Endodermal cell (in vitro differentiated cells): ENCODE data around the gene CHKB. TPM values are rescaled to one million over a fixed set of nuclear protein-coding genes. Genes with fewer than 3 reads are reported as not detected.

Experiments used
- DNase-seq: peaks from one replicate; pipeline ENCODE4 v3.0.0-alpha.2; 2017
- H3K27ac ChIP-seq: 2 replicates; pipeline ENCODE4 v1.5.1; 2013; ENCODE audit warnings: mild to moderate bottlenecking, low read depth, low read length, moderate library complexity
- H3K27me3 ChIP-seq: 2 replicates; pipeline ENCODE4 v1.6.1; 2013; ENCODE audit warnings: mild to moderate bottlenecking, low read length, moderate library complexity; ENCODE audit not compliant: insufficient read depth, control insufficient read depth, poor library complexity, severe bottlenecking
- H3K36me3 ChIP-seq: 2 replicates; pipeline ENCODE4 v1.7.0; 2013; ENCODE audit warnings: mild to moderate bottlenecking, low read length, moderate library complexity; ENCODE audit not compliant: control insufficient read depth, insufficient read depth
- H3K4me1 ChIP-seq: one replicate; pipeline ENCODE4 v1.7.0; 2013; ENCODE audit warnings: low read length; ENCODE audit not compliant: control insufficient read depth, insufficient read depth
- H3K4me3 ChIP-seq: 2 replicates; pipeline ENCODE4 v1.5.1; 2013; ENCODE audit warnings: mild to moderate bottlenecking, low read length, moderate library complexity
- H3K9ac ChIP-seq: 2 replicates; pipeline ENCODE4 v1.6.1; 2013; ENCODE audit warnings: mild to moderate bottlenecking, low read length, moderate library complexity; ENCODE audit not compliant: poor library complexity, severe bottlenecking; ENCODE audit errors: extremely low read depth
- H3K9me3 ChIP-seq: 2 replicates; pipeline ENCODE4 v1.6.1; 2013; ENCODE audit warnings: mild to moderate bottlenecking, low read length, moderate library complexity; ENCODE audit not compliant: control insufficient read depth
- H3K27ac Mint-ChIP-seq: 2 replicates; pipeline ENCODE4 v1.8.0; 2020; ENCODE audit warnings: mixed read lengths
- H3K27me3 Mint-ChIP-seq: 2 replicates; pipeline ENCODE4 v1.8.0; 2021; ENCODE audit warnings: mild to moderate bottlenecking, mixed read lengths; ENCODE audit not compliant: insufficient read depth
- H3K36me3 Mint-ChIP-seq: 2 replicates; pipeline ENCODE4 v1.8.0; 2020; ENCODE audit warnings: low read depth, mixed read lengths
- H3K4me1 Mint-ChIP-seq: 2 replicates; pipeline ENCODE4 v1.8.0; 2020; ENCODE audit warnings: mixed read lengths
- H3K4me3 Mint-ChIP-seq: 2 replicates; pipeline ENCODE4 v1.8.0; 2020; ENCODE audit warnings: mild to moderate bottlenecking, moderate library complexity, mixed read lengths
- H3K9me3 Mint-ChIP-seq: 2 replicates; pipeline ENCODE4 v1.8.0; 2020; ENCODE audit warnings: mild to moderate bottlenecking, mixed read lengths
- WGBS, 2 experiments: methylation state at CpG; one replicate each; pipeline versions ENCODE4 v1.1.5 to v1.1.7; 2013; ENCODE audit warnings: missing lambda C conversion rate in 2 of 2, mixed read lengths in 1 of 2; ENCODE audit not compliant: insufficient coverage in 1 of 2, insufficient read length in 1 of 2; 5-methylcytosine and 5-hydroxymethylcytosine counted together
- long read RNA-seq, 4 experiments: library from polyadenylated mRNA in 2 of 4; library from RNA in 1 of 4; library from capped mRNA in 1 of 4; stranded (forward) in 3 of 4; unstranded in 1 of 4; transcript quantifications; one replicate each; pipeline ENCODE4 v2.0.0, GENCODE V29; 2020 to 2021; ENCODE audit warnings: inconsistent platforms in 1 of 4
- polyA plus RNA-seq, 2 experiments: library from polyadenylated mRNA; stranded (reverse); fragments of 50-300 nt; gene quantifications; one replicate each; pipeline ENCODE4 v1.2.3, GENCODE V29; 2013
- total RNA-seq, 2 donors: library from RNA; stranded (reverse); fragmentation: NEBNext Ultra II Directional in 1 of 2; extraction: Animal tissue kit (Norgen Biotek cat#: 25700) in 1 of 2; gene quantifications; 2 replicates in 1 of 2; 3 replicates in 1 of 2; pipeline ENCODE4 v1.2.1, GENCODE V29; 2021
- TF ChIP-seq, protein P1 (sequence below): fragments of 200-600 bp; sonication (generic); conservative IDR thresholded peaks from 2 replicates; pipeline ENCODE4 v1.5.0; 2021; ENCODE audit warnings: antibody characterized with exemption, mild to moderate bottlenecking

CHKB gene, protein sequence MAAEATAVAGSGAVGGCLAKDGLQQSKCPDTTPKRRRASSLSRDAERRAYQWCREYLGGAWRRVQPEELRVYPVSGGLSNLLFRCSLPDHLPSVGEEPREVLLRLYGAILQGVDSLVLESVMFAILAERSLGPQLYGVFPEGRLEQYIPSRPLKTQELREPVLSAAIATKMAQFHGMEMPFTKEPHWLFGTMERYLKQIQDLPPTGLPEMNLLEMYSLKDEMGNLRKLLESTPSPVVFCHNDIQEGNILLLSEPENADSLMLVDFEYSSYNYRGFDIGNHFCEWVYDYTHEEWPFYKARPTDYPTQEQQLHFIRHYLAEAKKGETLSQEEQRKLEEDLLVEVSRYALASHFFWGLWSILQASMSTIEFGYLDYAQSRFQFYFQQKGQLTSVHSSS
- total RNA-seq: 100 to 1,000 TPM; 108 TPM
- 78.8 TPM for polyA plus RNA-seq (2013, experiment 1 of 2)
- 76.5 TPM for polyA plus RNA-seq (2013, experiment 2 of 2)
- long read RNA-seq, experiment 1, transcript CHKB-201 (11 exons, 1,638 nt): major isoform, 7 of 17 reads
- long read RNA-seq, experiment 1, partial matches to known transcripts: 5 of 17 reads
- long read RNA-seq, experiment 1, other reads (novel, unspliced or antisense): 3 of 17 reads
- long read RNA-seq, experiment 2, transcript CHKB-212 (9 exons, 2,069 nt): minor isoform, 12 of 82 reads
- long read RNA-seq, experiment 2, transcript CHKB-201 (11 exons, 1,638 nt): major isoform, 52 of 82 reads
- long read RNA-seq, experiment 2, transcript CHKB-208 (8 exons, 2,114 nt): minor isoform, 6 of 82 reads
- long read RNA-seq, experiment 2, partial matches to known transcripts: 11 of 82 reads
- long read RNA-seq, experiment 2, other reads (novel, unspliced or antisense): 0 of 82 reads
- long read RNA-seq, experiment 3, transcript CHKB-201 (11 exons, 1,638 nt): major isoform, 79 of 85 reads
- long read RNA-seq, experiment 3, partial matches to known transcripts: 0 of 85 reads
- long read RNA-seq, experiment 3, other reads (novel, unspliced or antisense): 1 of 85 reads
- long read RNA-seq, experiment 4, transcript CHKB-201 (11 exons, 1,638 nt): major isoform, 48 of 62 reads
- long read RNA-seq, experiment 4, partial matches to known transcripts: 6 of 62 reads
- long read RNA-seq, experiment 4, other reads (novel, unspliced or antisense): 8 of 62 reads

DNA sequence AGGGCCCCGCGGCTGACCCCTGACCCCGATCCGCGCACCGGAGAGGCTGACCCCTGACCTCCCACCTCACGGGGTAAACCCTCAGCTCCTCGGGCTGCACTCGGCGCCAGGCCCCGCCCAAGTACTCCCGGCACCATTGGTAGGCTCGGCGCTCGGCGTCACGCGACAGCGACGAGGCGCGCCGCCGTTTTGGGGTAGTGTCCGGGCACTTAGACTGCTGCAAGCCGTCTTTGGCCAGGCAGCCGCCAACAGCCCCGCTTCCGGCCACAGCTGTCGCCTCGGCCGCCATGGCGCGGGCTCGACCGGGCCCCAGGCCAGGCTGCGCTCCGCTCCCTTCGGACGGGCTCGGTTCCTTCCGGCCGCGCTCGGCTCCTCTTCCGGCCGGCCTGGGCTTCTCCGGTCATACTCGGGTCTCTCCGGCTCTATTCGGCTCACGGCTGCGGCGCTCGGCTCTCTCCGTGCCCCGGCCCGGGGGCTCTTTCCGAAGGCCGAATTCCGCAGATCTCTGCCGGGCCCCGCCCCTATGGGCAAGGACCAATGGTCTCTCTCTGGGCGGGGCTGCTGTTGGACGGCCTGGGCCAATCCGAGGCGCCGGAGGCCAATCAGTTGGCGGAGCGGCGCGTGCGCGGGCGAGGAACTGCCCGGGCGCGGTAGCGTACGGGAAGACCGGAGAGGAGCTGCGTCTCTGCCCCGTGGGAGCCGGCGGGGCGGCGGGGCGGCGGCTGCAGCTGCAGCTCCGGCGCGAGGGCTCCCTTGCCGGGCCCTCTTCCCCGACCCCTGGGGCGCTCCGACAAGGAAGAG lies at the start of gene CHKB:
CHKB (minus strand) TSS at position 357 of the 801 bp plus-strand sequence; CDS start at position 289, 68 bp downstream.
- WGBS, 2 experiments: 0% methylated on average over 38 to 96 of the region's 96 CpGs
- TF ChIP-seq, protein P1, sequence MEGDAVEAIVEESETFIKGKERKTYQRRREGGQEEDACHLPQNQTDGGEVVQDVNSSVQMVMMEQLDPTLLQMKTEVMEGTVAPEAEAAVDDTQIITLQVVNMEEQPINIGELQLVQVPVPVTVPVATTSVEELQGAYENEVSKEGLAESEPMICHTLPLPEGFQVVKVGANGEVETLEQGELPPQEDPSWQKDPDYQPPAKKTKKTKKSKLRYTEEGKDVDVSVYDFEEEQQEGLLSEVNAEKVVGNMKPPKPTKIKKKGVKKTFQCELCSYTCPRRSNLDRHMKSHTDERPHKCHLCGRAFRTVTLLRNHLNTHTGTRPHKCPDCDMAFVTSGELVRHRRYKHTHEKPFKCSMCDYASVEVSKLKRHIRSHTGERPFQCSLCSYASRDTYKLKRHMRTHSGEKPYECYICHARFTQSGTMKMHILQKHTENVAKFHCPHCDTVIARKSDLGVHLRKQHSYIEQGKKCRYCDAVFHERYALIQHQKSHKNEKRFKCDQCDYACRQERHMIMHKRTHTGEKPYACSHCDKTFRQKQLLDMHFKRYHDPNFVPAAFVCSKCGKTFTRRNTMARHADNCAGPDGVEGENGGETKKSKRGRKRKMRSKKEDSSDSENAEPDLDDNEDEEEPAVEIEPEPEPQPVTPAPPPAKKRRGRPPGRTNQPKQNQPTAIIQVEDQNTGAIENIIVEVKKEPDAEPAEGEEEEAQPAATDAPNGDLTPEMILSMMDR: no peak
- H3K4me3 Mint-ChIP-seq: peak within 1 kb of the TSS; percentile 72
- peak within 1 kb of the TSS; percentile 86 for H3K27ac Mint-ChIP-seq
- Histone ChIP-seq H3K4me3 (peak within 1 kb of the TSS; percentile 95), H3K4me1 (peaks cover 6% of the 10 kb centered on the region), H3K27ac (peak within 1 kb of the TSS; percentile 91), H3K36me3 (peaks cover 15% of the 10 kb centered on the region), H3K9me3 (no peaks in the 10 kb centered on the region), H3K27me3 (no peaks in the 10 kb centered on the region), H3K9ac (peak within 1 kb of the TSS; percentile 75)
- no peaks in the 10 kb centered on the region for H3K9me3 Mint-ChIP-seq
- H3K4me1 Mint-ChIP-seq: peaks cover 12% of the 10 kb centered on the region
- H3K27me3 Mint-ChIP-seq: peaks cover 19% of the 10 kb centered on the region
- DNase-seq: peak; percentile 99
- H3K36me3 Mint-ChIP-seq: peaks cover 10% of the 10 kb centered on the region

DNA sequence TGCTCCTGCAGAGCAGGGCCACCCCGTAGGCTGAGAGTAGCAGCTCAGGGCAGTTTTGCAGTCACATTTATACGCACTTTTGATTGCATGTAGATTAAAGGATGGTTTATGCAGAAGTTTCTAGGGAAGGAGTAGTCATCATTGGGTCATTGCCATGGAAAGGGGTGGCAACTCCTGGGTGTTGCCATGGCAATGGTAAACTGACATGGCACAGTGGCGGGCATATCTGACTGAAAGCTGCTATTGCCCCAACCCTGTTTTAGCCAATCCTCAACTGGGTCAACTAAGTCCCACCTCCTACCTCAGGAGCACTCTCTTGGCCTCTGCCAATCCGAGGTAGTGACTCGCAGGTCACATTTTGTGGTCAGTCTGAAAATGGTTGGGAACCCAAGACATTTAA lies 47.7 kb upstream of the CHKB start:
- Mint-ChIP-seq H3K27me3 (peaks cover 27% of the 10 kb centered on the region), H3K4me1 (peaks cover 6% of the 10 kb centered on the region), H3K27ac (no peak overlapping the region), H3K9me3 (no peaks in the 10 kb centered on the region), H3K4me3 (no peak overlapping the region), H3K36me3 (no peaks in the 10 kb centered on the region)
- 90 to 95% methylated on average over 4 to 5 of the region's 5 CpGs for WGBS, 2 experiments
- Histone ChIP-seq H3K9me3 (no peaks in the 10 kb centered on the region), H3K4me3 (no peak overlapping the region), H3K36me3 (no peaks in the 10 kb centered on the region), H3K27me3 (no peaks in the 10 kb centered on the region), H3K9ac (no peak overlapping the region), H3K27ac (no peak overlapping the region), H3K4me1 (peaks cover 4% of the 10 kb centered on the region)
- DNase-seq: no peak
- TF ChIP-seq, protein P1: no peak
